Bone marrow (tissue), 2 donors: Measurements from ENCODE around the gene MOB1B.
"Not testable (repeated sequence)": the region's sequence is repeated elsewhere in the genome, so short reads cannot be mapped to it uniquely, and the experiment has no call there.

ENCODE experiments used
- DNase-seq, 2 donors: peaks; one replicate each; lab custom pipeline; 2025; lab: John Stamatoyannopoulos, UW

MOB1B gene

DNA sequence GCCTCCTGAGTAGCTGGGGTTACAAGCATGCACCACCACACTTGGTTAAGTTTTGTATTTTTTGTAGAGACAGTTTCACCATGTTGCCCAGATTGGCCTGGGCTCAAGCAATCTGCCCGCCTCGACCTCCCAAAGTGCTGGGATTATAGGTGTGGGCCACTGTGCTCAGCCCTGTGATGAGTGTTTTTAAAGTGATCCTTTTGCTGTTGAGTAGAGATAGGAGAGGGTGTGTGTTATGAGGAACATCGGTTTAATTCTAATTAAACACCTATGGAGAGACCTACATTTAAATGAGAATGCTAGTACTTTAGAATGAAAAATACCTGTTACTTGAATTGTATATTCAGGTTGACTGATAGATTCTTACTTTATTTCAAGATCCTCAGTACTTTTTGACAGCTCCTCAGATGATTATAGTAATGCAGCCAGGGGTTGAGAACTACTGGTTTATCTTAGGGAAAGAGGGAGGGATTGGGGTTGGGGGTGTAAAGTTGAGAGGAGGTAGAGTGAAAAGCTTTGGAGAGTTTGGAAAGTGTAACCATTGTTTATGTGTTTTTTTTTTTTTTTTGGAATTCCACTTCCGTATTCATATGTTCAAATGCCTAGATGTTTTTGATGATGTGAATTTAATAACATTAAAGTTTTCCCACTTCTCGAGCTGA lies 54.5 kb downstream of the MOB1B start:
- no peak for DNase-seq

DNA sequence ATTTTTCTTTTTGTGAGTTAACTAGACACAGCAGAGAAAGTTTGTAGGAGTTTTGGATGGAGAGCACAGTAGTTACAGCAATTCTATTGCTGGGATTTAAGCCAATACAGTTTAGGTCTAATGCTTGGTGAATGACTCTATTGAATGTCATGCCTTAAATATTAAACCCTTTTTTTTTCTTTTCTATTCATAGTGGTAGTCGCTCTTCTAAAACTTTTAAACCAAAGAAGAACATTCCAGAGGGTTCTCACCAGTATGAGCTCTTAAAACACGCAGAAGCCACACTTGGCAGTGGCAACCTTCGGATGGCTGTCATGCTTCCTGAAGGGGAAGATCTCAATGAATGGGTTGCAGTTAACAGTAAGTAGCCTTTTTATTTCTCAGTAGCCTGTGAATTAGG lies 56.5 kb downstream of the MOB1B start:
- DNase-seq: no peak

GRCh38 chr4:70969076-70969475 lies 66.9 kb downstream of the MOB1B start:
- DNase-seq: no peak

DNA sequence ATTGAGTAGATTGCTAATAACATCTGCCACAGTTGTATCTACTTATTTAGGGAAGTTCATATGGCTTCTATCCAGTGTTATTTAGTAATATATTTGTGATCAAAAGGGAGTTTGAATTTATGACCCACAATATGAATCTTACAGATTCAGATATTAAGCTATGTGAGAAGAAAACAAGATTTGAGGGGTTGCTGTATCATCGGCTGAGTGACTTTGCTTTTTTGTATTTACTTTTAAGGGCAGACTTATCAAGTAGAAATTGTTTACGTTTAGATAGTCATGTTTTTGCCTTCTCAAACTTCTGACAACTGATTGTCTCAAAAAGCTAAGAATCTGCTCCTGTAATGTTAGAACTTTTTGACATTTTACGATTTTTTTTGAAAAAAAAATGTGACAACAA lies 74.1 kb downstream of the MOB1B start:
- no peak for DNase-seq

- DNase-seq: peak in 1 of 2 donors; percentile 84
Observed at GRCh38 chr4:70979445-70980008, 77.4 kb downstream of the MOB1B start.

DNA sequence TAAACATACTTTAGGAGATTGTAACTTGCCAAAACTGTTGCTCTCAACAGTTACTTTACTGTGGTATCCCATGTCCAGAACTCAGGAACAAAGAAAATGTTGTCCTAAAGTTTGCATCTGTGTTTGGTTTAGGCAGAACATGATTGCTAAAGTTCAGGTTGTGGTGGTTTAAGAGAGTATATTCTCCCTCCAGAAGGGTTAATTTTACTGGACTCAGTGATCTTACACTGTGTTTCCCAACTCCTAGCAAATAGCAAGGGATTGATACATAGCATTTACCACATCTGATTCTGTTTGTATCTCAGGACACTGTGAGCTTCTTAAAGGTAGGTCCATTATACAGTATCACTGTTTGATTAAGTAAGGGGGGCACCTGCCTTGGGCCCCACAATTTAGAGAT lies 78.0 kb downstream of the MOB1B start:
- DNase-seq: no peak

DNA sequence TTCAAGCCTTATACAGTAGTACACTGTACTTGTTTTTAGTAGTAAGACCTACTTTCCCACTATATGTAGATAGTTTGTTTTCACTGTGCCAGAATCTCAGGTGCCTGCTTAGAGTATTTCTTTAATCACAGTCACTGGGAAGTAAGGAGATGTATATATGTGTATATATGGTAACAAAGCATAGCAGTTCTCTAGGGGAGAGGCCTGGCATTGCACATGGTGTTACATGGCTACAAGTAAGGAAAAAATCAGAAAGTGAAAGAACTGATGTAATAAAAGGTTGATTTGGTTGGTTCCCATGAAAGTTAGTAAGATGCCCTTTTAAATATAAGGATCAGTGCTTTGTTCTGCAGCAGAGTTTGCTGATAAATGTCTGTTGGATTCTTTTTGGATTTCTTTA lies 81.9 kb downstream of the MOB1B start:
- no peak for DNase-seq

GRCh38 chr4:70984589-70984988 lies 82.4 kb downstream of the MOB1B start:
- DNase-seq: no peak

GRCh38 chr4:70991596-70991995 lies 89.4 kb downstream of the MOB1B start:
- DNase-seq: no peak

- no peak for DNase-seq
Observed at GRCh38 chr4:70992391-70992881, 90.3 kb downstream of the MOB1B start.

- DNase-seq: peak; percentile 63 to 71
Observed at GRCh38 chr4:70993181-70994068, 91.3 kb downstream of the MOB1B start, which contains the start of gene DCK. DCK (plus strand) TSS chr4:70993649; CDS start chr4:70993836, 187 bp downstream.

DNA sequence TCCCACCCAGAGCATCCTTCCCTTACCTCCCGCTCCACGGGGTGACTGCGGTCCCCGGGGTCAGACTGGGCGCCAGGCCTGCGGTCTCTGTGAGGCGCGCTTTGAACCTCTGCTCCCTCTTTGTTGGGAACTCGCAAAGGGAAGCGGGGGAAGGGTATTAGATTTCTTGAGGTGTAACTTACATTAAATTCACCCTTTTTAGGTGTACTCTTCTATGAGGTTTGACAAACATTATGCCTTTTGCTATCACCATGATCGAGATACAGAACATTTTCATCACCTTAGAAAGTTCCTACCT lies 91.8 kb downstream of the MOB1B start:
- DNase-seq: no peak

DNA sequence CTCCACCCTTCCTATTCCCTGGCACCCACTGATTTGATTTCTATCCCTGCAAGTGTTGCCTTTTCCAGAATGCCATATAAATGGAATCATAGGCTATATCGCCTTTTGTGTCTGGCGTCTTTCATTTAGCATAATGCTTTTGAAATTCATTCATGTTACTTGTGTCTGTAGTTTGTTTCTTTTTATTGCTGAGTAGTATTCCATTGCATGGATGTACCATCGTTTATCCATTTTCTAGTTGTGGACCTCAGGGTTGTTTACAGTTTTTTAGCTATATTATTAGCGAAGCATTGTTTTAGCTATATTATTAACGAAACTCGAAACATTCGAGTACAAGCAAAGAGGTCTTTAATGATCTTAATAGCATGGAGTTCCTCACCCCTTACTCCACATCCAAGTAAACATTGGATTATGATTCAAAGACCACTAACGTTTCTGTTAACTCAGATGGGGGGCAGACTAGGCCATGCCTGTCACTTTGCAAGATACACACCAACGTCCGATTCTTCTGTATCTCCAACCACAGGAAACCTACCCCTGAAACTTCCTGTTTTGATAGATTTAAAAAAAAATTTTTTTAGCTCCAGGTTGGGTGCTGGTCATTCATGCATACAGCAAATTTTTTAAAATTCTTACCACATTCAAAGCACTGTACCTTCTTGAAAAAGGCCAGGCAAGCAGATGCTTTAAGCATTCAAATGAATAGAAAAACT lies 92.4 kb downstream of the MOB1B start:
- DNase-seq: peak in 1 of 2 donors; percentile 7

DNA sequence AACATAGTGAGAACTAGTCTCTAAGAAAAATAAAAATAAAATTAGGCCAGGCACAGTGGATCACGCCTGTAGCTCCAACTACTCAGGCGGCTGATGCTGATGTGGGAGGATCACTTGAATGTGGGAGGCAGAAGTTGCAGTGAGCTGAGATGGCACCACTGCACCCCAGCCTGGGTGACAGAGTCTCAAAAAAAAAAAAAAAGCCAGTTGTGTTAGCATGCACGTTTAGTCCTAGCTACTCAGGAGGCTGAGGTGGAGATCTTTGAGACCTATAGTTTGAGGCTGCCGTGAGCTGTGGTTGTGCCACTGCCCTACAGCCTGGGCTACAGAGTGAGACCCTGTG lies 93.8 kb downstream of the MOB1B start:
- DNase-seq: peak in 1 of 2 donors; percentile 3

DNA sequence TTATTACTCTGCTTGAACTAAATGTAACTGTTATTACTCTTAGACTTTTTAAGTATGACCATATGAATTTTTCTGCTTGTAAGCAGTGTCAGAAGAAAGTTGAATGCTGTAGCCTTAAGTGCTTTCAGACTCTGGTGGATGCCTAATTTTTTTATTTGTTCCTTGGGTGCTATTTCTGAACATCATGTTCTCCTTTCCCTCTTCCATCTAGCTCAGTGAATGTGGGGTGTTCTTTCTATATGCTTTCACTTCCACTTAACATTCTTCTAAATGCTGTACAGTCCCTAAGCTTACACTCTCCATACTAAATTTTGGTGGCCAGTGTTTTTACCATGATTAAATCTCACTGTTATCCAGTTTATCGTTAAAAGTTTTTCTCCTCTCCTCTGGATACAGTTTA lies 94.9 kb downstream of the MOB1B start:
- DNase-seq: peak in 1 of 2 donors; percentile 42

- DNase-seq: no peak
Observed at GRCh38 chr4:70997546-70997945, 95.4 kb downstream of the MOB1B start.

DNA sequence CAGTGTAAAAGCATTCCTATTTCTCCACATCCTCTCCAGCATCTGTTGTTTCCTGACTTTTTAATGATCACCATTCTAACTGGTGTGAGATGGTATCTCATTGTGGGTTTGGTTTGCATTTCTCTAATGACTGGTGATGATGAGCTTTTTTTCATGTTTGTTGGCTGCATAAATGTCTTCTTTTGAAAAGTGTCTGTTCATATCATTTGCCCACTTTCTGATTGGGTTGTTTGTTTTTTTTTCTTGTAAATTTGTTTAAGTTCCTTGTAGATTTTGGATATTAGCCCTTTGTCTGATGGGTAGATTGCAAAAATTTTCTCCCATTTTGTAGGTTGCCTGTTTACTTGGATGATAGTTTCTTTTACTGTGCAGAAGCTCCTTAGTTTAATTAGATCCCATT lies 97.5 kb downstream of the MOB1B start:
- DNase-seq: not testable (repeated sequence)

DNA sequence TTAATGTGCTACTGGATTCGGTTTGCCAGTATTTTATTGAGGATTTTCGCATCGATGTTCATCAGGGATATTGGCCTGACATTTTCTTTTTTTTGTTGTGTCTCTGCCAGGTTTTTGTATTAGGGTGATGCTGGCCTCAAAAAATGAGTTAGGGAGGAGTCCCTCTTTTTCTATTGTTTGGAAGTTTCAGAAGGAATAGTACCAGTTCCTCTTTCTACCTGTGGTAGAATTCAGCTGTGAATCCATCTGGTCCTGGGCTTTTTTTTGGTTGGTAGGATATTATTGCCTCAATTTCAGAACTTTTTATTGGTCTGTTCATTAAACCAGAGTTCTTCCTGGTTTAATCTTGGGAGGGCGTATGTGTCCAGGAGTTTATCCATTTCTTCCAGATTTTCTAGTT lies 99.2 kb downstream of the MOB1B start:
- DNase-seq: not testable (repeated sequence)

DNA sequence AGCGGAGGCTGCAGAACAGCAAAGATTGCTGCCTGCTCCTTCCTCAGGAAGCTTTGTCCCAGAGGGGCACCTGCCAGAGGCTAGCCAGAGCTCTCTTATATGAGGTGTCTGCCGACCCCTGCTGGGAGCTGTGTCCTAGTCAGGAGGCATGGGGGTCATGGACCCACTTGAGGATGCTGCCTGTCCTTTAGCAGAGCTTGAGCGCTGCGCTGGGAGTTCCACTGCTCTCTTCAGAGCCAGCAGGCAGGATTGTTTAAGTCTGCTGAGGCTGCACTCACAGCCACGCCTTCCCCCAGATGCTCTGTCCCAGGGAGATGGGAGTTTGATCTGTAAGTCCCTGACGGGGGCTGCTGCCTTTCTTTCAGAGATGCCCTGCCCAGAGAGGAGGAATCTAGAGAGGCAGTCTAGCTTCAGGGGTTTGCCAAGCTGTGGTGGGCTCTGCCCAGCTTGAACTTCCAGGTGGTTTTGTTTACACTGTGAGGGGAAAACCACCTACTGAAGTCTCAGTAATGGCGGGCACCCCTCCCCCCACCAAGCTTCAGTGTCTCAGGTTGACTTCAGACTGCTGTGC lies 102.2 kb downstream of the MOB1B start:
- no peak for DNase-seq

GRCh38 chr4:71005025-71005424 lies 102.9 kb downstream of the MOB1B start:
- DNase-seq: not testable (repeated sequence)

DNA sequence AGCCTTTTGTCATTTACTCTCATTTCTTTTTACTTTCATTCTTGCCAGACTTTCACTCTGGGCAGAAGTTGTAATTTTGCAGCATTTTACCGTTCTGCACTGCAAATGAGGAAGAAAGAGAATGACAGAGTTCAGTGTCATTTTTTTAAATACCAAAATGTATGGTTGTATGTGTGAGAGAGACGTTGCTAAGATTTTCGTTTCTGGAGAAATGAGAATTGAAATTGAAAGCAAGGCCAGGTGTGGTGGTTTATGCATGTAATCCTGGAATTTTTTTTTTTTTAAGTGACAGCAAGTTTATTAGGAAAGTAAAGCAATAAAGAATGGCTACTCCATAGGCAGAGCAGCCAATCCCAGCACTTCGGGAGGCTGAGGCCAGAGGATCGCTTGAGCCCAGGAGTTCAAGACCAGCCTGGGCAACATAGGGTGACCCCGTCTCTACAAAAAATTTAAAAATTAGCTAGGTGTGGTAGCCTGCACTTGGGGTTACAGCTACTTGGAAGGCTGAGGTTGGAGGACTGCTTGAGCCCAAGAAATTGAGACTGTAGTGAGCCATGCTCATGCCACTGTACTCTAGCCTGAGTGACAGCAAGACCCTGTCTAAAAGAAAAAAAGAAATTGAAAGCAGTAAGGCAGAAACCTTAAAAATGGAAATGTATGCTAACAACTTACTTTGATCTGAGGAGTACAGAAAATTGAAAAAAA lies 104.2 kb downstream of the MOB1B start:
- peak in 1 of 2 donors; percentile 58 for DNase-seq
